Parathyroid adenoma (tissue), 2 donors: Measurements from ENCODE around the gene TSPAN32.

Experiments used
- H2AFZ ChIP-seq: fragments of 300-600 bp; sonication (generic); one replicate; pipeline ENCODE4 v1.7.0; 2017; ENCODE audit warnings: antibody characterized with exemption, mild to moderate bottlenecking
- H3K27ac ChIP-seq: fragments of 300-600 bp; sonication (generic); one replicate; pipeline ENCODE4 v1.7.0; 2017
- H3K27me3 ChIP-seq: fragments of 300-600 bp; sonication (generic); one replicate; pipeline ENCODE4 v1.7.0; 2017; ENCODE audit warnings: low read length; ENCODE audit not compliant: control insufficient read depth, insufficient read depth
- H3K36me3 ChIP-seq: fragments of 300-600 bp; sonication (generic); one replicate; pipeline ENCODE4 v1.7.0; 2017; ENCODE audit warnings: low read length; ENCODE audit not compliant: control insufficient read depth, insufficient read depth
- H3K4me1 ChIP-seq: fragments of 300-600 bp; sonication (generic); one replicate; pipeline ENCODE4 v1.7.0; 2017; ENCODE audit warnings: control low read depth
- H3K4me2 ChIP-seq: fragments of 300-600 bp; sonication (generic); one replicate; pipeline ENCODE4 v1.7.0; 2017; ENCODE audit warnings: low read length
- H3K4me3 ChIP-seq: fragments of 300-600 bp; sonication (generic); one replicate; pipeline ENCODE4 v1.7.0; 2017; ENCODE audit warnings: low read depth, low read length
- H3K79me2 ChIP-seq: fragments of 300-600 bp; sonication (generic); one replicate; pipeline ENCODE4 v1.7.0; 2017; ENCODE audit warnings: control low read depth
- H3K9ac ChIP-seq: fragments of 300-600 bp; sonication (generic); one replicate; pipeline ENCODE4 v1.7.0; 2017; ENCODE audit warnings: mild to moderate bottlenecking
- H3K9me3 ChIP-seq: fragments of 300-600 bp; sonication (generic); one replicate; pipeline ENCODE4 v1.7.0; 2017; ENCODE audit warnings: low read length; ENCODE audit not compliant: control insufficient read depth
- TF ChIP-seq, protein P1 (sequence below): fragments of 300-600 bp; sonication (generic); IDR thresholded peaks from one replicate; pipeline ENCODE4 v1.7.0; 2017; ENCODE audit warnings: antibody characterized with exemption, mild to moderate bottlenecking
- donor health status: primary hyperparathyroidism.

Gene TSPAN32

DNA sequence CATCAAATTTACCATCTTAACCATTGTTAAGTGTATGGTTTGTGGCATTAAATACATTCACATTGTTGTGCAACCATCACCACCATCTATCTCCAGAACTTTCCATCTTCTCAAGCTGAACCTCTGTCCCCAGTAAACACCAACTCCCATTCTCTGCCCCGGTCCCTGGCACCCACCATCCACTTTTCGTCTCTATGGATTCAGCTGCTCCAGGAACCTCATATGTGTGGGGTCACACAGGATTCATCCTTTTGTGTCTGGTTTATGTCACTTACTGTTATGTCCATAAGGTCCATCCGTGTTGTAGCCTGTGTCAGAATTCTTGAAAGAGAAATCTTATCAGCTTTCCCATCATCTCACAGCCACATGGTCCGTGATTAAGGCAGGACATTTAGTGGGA is 16.3 kb downstream of the TSPAN32 start:
- TF ChIP-seq, protein P1, sequence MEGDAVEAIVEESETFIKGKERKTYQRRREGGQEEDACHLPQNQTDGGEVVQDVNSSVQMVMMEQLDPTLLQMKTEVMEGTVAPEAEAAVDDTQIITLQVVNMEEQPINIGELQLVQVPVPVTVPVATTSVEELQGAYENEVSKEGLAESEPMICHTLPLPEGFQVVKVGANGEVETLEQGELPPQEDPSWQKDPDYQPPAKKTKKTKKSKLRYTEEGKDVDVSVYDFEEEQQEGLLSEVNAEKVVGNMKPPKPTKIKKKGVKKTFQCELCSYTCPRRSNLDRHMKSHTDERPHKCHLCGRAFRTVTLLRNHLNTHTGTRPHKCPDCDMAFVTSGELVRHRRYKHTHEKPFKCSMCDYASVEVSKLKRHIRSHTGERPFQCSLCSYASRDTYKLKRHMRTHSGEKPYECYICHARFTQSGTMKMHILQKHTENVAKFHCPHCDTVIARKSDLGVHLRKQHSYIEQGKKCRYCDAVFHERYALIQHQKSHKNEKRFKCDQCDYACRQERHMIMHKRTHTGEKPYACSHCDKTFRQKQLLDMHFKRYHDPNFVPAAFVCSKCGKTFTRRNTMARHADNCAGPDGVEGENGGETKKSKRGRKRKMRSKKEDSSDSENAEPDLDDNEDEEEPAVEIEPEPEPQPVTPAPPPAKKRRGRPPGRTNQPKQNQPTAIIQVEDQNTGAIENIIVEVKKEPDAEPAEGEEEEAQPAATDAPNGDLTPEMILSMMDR: no peak
- H3K4me1 ChIP-seq: no peaks in the 10 kb centered on the region
- H3K27ac ChIP-seq: no peak overlapping the region
- H3K27me3 ChIP-seq: no peaks in the 10 kb centered on the region
- no peak overlapping the region for H3K4me2 ChIP-seq
- no peak overlapping the region for H3K4me3 ChIP-seq
- H3K9me3 ChIP-seq: no peaks in the 10 kb centered on the region
- no peak overlapping the region for H2AFZ ChIP-seq
- H3K79me2 ChIP-seq: no peaks in the 10 kb centered on the region
- H3K9ac ChIP-seq: no peak overlapping the region
- no peaks in the 10 kb centered on the region for H3K36me3 ChIP-seq

DNA sequence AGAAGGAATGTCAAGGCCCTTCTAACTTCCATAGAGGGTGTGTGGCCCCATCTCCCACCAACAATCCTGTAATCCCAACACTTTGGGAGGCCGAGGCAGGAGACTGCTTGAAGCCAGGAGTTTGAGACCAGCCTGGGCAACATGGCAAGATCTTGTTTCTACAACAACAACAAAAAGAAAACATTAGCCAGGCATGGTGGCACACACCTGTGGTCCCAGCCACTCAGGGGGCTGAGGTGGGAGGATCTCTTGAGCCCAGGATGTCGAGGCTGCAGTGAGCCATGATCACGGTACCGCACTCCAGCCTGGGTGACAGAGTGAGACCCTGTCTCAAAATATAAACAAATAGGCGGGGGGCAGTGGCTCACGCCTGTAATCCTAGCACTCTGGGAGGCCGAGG is 16.9 kb downstream of the TSPAN32 start:
- Histone ChIP-seq H3K4me2 (no peak overlapping the region), H3K4me1 (no peaks in the 10 kb centered on the region), H3K9ac (no peak overlapping the region), H3K27ac (no peak overlapping the region), H3K36me3 (no peaks in the 10 kb centered on the region), H3K4me3 (no peak overlapping the region), H2AFZ (no peak overlapping the region), H3K9me3 (no peaks in the 10 kb centered on the region), H3K27me3 (no peaks in the 10 kb centered on the region), H3K79me2 (no peaks in the 10 kb centered on the region)
- TF ChIP-seq, protein P1: no peak

DNA sequence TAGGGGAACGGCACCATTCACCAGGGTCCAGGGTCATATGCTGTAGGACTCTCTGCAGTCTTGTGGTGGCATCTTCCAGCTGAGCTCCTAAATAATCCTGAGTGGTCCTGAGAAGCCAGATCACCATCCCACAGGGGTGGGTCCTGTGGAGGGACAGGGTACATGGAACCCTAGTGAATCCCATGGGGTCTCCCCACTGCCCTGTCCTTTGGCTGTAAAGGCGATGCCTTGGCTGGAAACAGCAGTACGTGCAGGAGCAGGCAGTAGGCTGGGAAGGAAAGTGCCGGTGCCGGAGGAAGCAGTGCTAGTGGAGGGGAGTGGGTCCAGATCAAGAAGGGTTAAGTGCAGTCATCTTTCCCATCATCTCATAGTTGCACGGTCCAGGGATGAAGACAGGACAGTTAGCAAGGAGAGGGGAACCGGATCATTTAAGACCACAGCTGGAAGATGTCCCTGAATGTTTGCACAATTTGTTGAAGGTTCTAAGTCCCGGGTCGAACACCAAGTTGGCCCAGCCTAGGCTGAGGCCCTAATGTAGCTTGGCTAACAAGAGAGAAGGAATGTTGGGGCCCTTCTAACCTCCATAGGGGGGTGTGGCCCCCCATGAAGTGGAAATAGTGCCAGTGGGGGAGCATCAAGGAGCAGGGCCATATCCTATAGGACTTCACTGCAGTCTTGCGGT is 18.1 kb downstream of the TSPAN32 start:
- Histone ChIP-seq H3K4me2 (no peak overlapping the region), H3K9ac (no peak overlapping the region), H3K9me3 (no peaks in the 10 kb centered on the region), H3K36me3 (no peaks in the 10 kb centered on the region), H3K27me3 (no peaks in the 10 kb centered on the region), H3K27ac (no peak overlapping the region), H3K79me2 (no peaks in the 10 kb centered on the region), H3K4me3 (no peak overlapping the region), H2AFZ (no peak overlapping the region), H3K4me1 (no peaks in the 10 kb centered on the region)
- TF ChIP-seq, protein P1: no peak

DNA sequence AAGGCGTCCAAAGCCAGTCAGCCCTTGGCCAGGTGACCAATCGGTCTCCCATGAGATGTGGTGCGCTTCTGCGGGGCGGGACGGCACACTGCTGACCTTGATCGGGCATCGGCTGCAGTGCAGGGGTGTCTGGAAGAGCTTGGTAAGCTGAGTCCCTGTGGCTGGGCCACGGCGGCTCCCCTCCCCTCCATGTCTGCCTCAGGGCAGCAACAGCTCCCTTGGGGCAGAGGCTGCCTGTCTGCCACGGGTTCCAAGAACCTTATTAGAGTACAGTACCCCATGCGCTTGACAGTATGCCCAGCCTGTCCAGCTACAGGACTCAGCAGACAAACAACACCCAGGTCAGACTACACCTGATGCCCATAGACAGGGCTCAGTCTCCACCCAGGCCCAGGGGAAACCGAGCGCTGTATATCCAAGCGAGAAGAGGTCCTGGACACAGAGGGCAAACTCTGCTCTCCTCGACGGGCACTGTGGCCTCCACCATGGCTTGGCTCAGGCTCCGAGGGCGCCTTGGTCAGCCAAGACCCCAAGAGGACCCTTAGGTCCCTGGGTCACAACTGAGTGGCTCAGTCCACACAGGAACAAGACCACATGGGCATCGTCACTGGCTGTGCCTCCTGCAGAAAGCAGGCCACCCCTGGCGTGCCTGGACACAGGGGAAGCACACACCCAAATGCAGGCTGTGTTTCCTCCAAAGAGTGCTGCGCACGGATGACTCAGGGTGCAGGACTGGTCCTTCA is 18.9 kb downstream of the TSPAN32 start:
- H3K27ac ChIP-seq: no peak overlapping the region
- no peak overlapping the region for H3K9ac ChIP-seq
- no peak overlapping the region for H3K4me2 ChIP-seq
- H3K79me2 ChIP-seq: no peaks in the 10 kb centered on the region
- H3K4me3 ChIP-seq: no peak overlapping the region
- H2AFZ ChIP-seq: no peak overlapping the region
- H3K9me3 ChIP-seq: no peaks in the 10 kb centered on the region
- H3K36me3 ChIP-seq: no peaks in the 10 kb centered on the region
- H3K4me1 ChIP-seq: no peaks in the 10 kb centered on the region
- no peaks in the 10 kb centered on the region for H3K27me3 ChIP-seq
- TF ChIP-seq, protein P1: no peak
